Astrocyte (in vitro differentiated cells and primary cell): ENCODE data around the gene AGAP9. TPM values are rescaled to one million over a fixed set of nuclear protein-coding genes. Genes with fewer than 3 reads are reported as not detected.
A peak's percentile ranks its signal among the peaks of the same experiment; 100 is the strongest.
"Not testable (repeated sequence)": the region's sequence is repeated elsewhere in the genome, so short reads cannot be mapped to it uniquely, and the experiment has no call there.

Experiments
- DNase-seq: peaks from one replicate; pipeline ENCODE4 v3.0.0-alpha.2; 2010; ENCODE audit warnings: low read depth
- FAIRE-seq: peaks from 2 replicates; lab custom pipeline; 2011; peaks lifted over from hg19 to GRCh38; lab: Jason Lieb, UNC
- H2AFZ ChIP-seq: 2 replicates; pipeline ENCODE4 v1.6.0; 2012; ENCODE audit warnings: low read depth, low read length, inconsistent platforms
- H3K27ac ChIP-seq: 2 replicates; pipeline ENCODE4 v1.5.1; 2011; ENCODE audit warnings: low read depth, low read length, inconsistent platforms
- H3K27me3 ChIP-seq: 2 replicates; pipeline ENCODE4 v1.6.0; 2011; ENCODE audit warnings: low read length, inconsistent platforms; ENCODE audit not compliant: insufficient read depth
- H3K36me3 ChIP-seq: 2 replicates; pipeline ENCODE4 v1.5.1; 2011; ENCODE audit warnings: low read length, inconsistent platforms; ENCODE audit not compliant: insufficient read depth
- H3K4me1 ChIP-seq: 2 replicates; pipeline ENCODE4 v1.5.1; 2011; ENCODE audit warnings: low read length, inconsistent platforms; ENCODE audit not compliant: insufficient read depth
- H3K4me2 ChIP-seq: 2 replicates; pipeline ENCODE4 v1.6.0; 2012; ENCODE audit warnings: low read length, inconsistent platforms
- H3K4me3 ChIP-seq: 2 replicates; pipeline ENCODE4 v1.5.1; 2011; ENCODE audit warnings: low read depth, mild to moderate bottlenecking, low read length, inconsistent platforms; ENCODE audit not compliant: insufficient read depth
- H3K79me2 ChIP-seq: 2 replicates; pipeline ENCODE4 v1.6.0; 2012; ENCODE audit warnings: mild to moderate bottlenecking, low read length, inconsistent platforms; ENCODE audit not compliant: insufficient read depth
- H3K9ac ChIP-seq: 2 replicates; pipeline ENCODE4 v1.6.0; 2012; ENCODE audit warnings: mild to moderate bottlenecking, low read length, inconsistent platforms
- H3K9me3 ChIP-seq: 2 replicates; pipeline ENCODE4 v1.5.1; 2012; ENCODE audit warnings: low read depth, mild to moderate bottlenecking, low read length, inconsistent platforms; ENCODE audit not compliant: insufficient read depth
- H4K20me1 ChIP-seq: 2 replicates; pipeline ENCODE4 v1.6.0; 2012; ENCODE audit warnings: low read length, inconsistent platforms; ENCODE audit not compliant: insufficient read depth
- H3K27ac Mint-ChIP-seq: one replicate; pipeline ENCODE4 v1.8.0; 2021; ENCODE audit warnings: mild to moderate bottlenecking, mixed read lengths; ENCODE audit not compliant: unreplicated experiment
- H3K27me3 Mint-ChIP-seq: one replicate; pipeline ENCODE4 v1.8.0; 2021; ENCODE audit warnings: low read depth, mixed read lengths; ENCODE audit not compliant: unreplicated experiment
- H3K36me3 Mint-ChIP-seq: one replicate; pipeline ENCODE4 v1.8.0; 2021; ENCODE audit warnings: low read depth, mixed read lengths; ENCODE audit not compliant: unreplicated experiment
- H3K4me1 Mint-ChIP-seq: one replicate; pipeline ENCODE4 v1.8.0; 2021; ENCODE audit warnings: low read depth, mixed read lengths; ENCODE audit not compliant: unreplicated experiment
- H3K4me3 Mint-ChIP-seq: one replicate; pipeline ENCODE4 v1.8.0; 2021; ENCODE audit warnings: mild to moderate bottlenecking, moderate library complexity, mixed read lengths; ENCODE audit not compliant: unreplicated experiment
- H3K9me3 Mint-ChIP-seq: one replicate; pipeline ENCODE4 v1.8.0; 2021; ENCODE audit warnings: mild to moderate bottlenecking, mixed read lengths; ENCODE audit not compliant: unreplicated experiment
- total RNA-seq: library from RNA; stranded (reverse); gene quantifications from 2 replicates; pipeline ENCODE4 v1.2.1, GENCODE V29; 2021

AGAP9 gene
- total RNA-seq, 1 donor from 2014 or later, result 7.0 TPM

DNA sequence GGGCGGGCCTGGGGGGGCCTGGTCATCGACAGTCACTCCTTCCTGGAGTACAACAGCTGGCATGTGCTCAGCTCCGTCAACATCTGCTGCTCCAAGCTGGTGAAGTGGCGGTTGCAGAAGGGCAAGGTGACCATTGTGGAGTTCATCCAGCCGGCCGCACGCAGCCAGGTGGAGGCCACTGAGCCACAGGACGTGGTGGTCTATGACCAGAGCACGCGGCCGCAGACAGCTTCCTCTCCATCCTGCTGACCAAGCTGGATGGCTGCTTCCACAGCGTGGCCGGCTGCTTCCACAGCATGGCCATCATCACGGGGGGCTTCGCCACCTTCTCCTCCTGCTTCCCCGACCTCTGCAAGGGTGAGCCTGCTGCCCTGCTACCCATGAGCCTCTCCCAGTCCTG lies 40.9 kb upstream of the AGAP9 start:
- not testable (repeated sequence) for H3K79me2 ChIP-seq, H3K27ac ChIP-seq, H3K36me3 Mint-ChIP-seq, H3K9me3 ChIP-seq, DNase-seq, H3K27ac Mint-ChIP-seq, H4K20me1 ChIP-seq, H2AFZ ChIP-seq, H3K4me1 ChIP-seq, H3K4me2 ChIP-seq, H3K4me3 ChIP-seq, FAIRE-seq, H3K9ac ChIP-seq, H3K4me1 Mint-ChIP-seq, H3K27me3 ChIP-seq, H3K27me3 Mint-ChIP-seq, H3K4me3 Mint-ChIP-seq, H3K36me3 ChIP-seq, H3K9me3 Mint-ChIP-seq

GRCh38 chr10:47560452-47560851 lies 37.0 kb upstream of the AGAP9 start:
- H3K36me3 ChIP-seq, H3K4me3 Mint-ChIP-seq, H3K9me3 Mint-ChIP-seq, H3K27ac Mint-ChIP-seq, H3K9ac ChIP-seq, FAIRE-seq, H3K9me3 ChIP-seq, H2AFZ ChIP-seq, H3K27me3 ChIP-seq, H3K4me2 ChIP-seq, H4K20me1 ChIP-seq, H3K36me3 Mint-ChIP-seq, H3K27ac ChIP-seq, H3K4me1 Mint-ChIP-seq, H3K79me2 ChIP-seq, H3K27me3 Mint-ChIP-seq, H3K4me3 ChIP-seq, H3K4me1 ChIP-seq: not testable (repeated sequence)
- peak; percentile 10 for DNase-seq

DNA sequence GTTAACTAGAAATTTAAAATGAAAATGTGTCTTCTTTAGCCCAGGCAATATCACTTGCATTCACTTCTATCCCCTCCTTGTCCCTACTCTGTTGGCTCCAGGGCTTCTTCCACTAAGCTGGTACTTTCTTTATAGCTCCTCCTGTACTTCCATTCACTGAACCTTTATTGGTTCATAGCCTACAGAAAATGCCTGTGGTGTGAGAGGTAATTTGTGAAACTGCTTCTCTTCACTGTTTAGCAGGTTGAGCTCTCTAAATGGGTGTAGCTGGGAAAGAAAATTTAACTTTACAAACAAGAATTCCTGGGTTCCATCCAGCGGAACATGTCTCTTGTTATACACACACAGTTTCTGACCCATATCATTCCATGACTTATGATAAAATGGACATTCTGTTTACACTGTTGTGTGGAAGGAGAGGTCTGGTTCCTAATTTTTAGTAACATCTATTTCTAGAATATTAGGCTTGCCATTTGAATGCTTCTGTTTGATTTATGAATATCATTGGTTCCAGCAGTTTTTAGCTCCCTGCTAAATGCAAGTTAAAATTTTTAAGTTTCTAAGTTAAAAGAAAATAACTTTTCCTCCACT lies 36.4 kb upstream of the AGAP9 start:
- not testable (repeated sequence) for H3K36me3 Mint-ChIP-seq, FAIRE-seq, H3K4me2 ChIP-seq

GRCh38 chr10:47558109-47558508 lies 34.7 kb upstream of the AGAP9 start:
- not testable (repeated sequence) for FAIRE-seq

More for the DNA sequence above, 36.4 kb upstream of the AGAP9 start:
- H2AFZ ChIP-seq, H3K27me3 ChIP-seq, H3K4me3 Mint-ChIP-seq, H3K4me1 ChIP-seq, H3K36me3 ChIP-seq, H4K20me1 ChIP-seq, H3K9ac ChIP-seq, H3K27ac Mint-ChIP-seq, H3K4me3 ChIP-seq, H3K9me3 Mint-ChIP-seq, H3K4me1 Mint-ChIP-seq, H3K9me3 ChIP-seq, H3K79me2 ChIP-seq, H3K27me3 Mint-ChIP-seq: not testable (repeated sequence)
- H3K27ac ChIP-seq, result peak overlapping the region; percentile 39
- DNase-seq, result peak; percentile 3

GRCh38 chr10:47557616-47558015 lies 34.2 kb upstream of the AGAP9 start:
- H3K4me2 ChIP-seq, result peak overlapping the region; percentile 74

More at GRCh38 chr10:47558109-47558508, 34.7 kb upstream of the AGAP9 start:
- Histone ChIP-seq H3K4me3 (peak overlapping the region; percentile 5), H3K27ac (peak overlapping the region; percentile 96), H3K4me2 (peak overlapping the region; percentile 74), H3K9ac (peak overlapping the region; percentile 82)
- H4K20me1 ChIP-seq, H3K4me1 Mint-ChIP-seq, H3K9me3 Mint-ChIP-seq, H3K27me3 Mint-ChIP-seq, H3K79me2 ChIP-seq, H3K4me3 Mint-ChIP-seq, H3K4me1 ChIP-seq, H3K9me3 ChIP-seq, H3K36me3 ChIP-seq, H3K27me3 ChIP-seq, H2AFZ ChIP-seq, H3K36me3 Mint-ChIP-seq: not testable (repeated sequence)
- peak; percentile 76 for DNase-seq
- H3K27ac Mint-ChIP-seq, result peak overlapping the region; percentile 14

GRCh38 chr10:47555334-47555733 lies 31.9 kb upstream of the AGAP9 start:
- not testable (repeated sequence) for H3K4me3 ChIP-seq, H3K27ac Mint-ChIP-seq, H2AFZ ChIP-seq, H3K4me1 ChIP-seq, H4K20me1 ChIP-seq, DNase-seq, H3K9me3 Mint-ChIP-seq, H3K9ac ChIP-seq, H3K27me3 ChIP-seq, FAIRE-seq, H3K27ac ChIP-seq, H3K4me2 ChIP-seq, H3K36me3 ChIP-seq, H3K36me3 Mint-ChIP-seq, H3K4me1 Mint-ChIP-seq, H3K27me3 Mint-ChIP-seq, H3K4me3 Mint-ChIP-seq, H3K79me2 ChIP-seq, H3K9me3 ChIP-seq

More at GRCh38 chr10:47557616-47558015, 34.2 kb upstream of the AGAP9 start:
- H3K79me2 ChIP-seq, H3K9me3 Mint-ChIP-seq, H3K4me1 ChIP-seq, H3K4me1 Mint-ChIP-seq, H3K36me3 ChIP-seq, H3K4me3 ChIP-seq, H2AFZ ChIP-seq, FAIRE-seq, H3K27me3 Mint-ChIP-seq, H3K36me3 Mint-ChIP-seq, H3K9me3 ChIP-seq, H4K20me1 ChIP-seq, H3K27ac Mint-ChIP-seq, H3K4me3 Mint-ChIP-seq, H3K27me3 ChIP-seq: not testable (repeated sequence)
- peak; percentile 29 for DNase-seq
- H3K27ac ChIP-seq, result peak overlapping the region; percentile 96
- H3K9ac ChIP-seq, result peak overlapping the region; percentile 82
